HEK293 (cell line): Measurements from ENCODE around the gene TBC1D8.

Experiments used
- CTCF ChIA-PET: fragments of 350-600 bp; formaldehyde crosslinking; extraction: SDS; loops from one replicate; lab custom pipeline; 2021; ENCODE audit warnings: antibody characterized with exemption; lab: Yijun Ruan, JAX
- POLR2A ChIA-PET: fragments of 300-600 bp; formaldehyde crosslinking; extraction: SDS; loops from one replicate; lab custom pipeline; 2020; ENCODE audit warnings: antibody characterized with exemption, inconsistent platforms; lab: Yijun Ruan, JAX
- H3K27ac ChIP-seq: fragments of 200-500 bp; sonication (Bioruptor generic); 2 replicates; pipeline ENCODE4 v1.5.1; 2014; ENCODE audit warnings: low read depth, low read length, control low read depth, inconsistent platforms; ENCODE audit errors: extremely low read depth
- H3K36me3 ChIP-seq, 2 experiments: fragments of 200-500 bp in 1 of 2; sonication (Bioruptor generic) in 1 of 2; 1 replicate in 1 of 2; 2 replicates in 1 of 2; pipeline ENCODE4 v1.5.1; 2014 to 2017; ENCODE audit warnings: inconsistent platforms in 2 of 2, low read length in 2 of 2; ENCODE audit not compliant: control insufficient read depth in 2 of 2, insufficient read depth in 1 of 2
- H3K4me1 ChIP-seq: fragments of 200-500 bp; sonication (Bioruptor generic); 2 replicates; pipeline ENCODE4 v1.5.1; 2014; ENCODE audit warnings: mild to moderate bottlenecking, low read length, inconsistent platforms; ENCODE audit not compliant: control insufficient read depth, insufficient read depth
- H3K4me3 ChIP-seq: 2 replicates; pipeline ENCODE4 v1.5.1; 2011; ENCODE audit warnings: low read depth, mild to moderate bottlenecking, control low read depth, low read length, moderate library complexity
- H3K9me3 ChIP-seq: fragments of 200-500 bp; sonication (Bioruptor generic); 2 replicates; pipeline ENCODE4 v1.5.1; 2014; ENCODE audit warnings: low read depth, low read length, inconsistent platforms; ENCODE audit not compliant: control insufficient read depth, insufficient read depth
- PRDM2 ChIP-seq: fragments of 450-650 bp; formaldehyde crosslinking; IDR thresholded peaks from 2 replicates; pipeline ENCODE4 v1.5.1; 2016; ENCODE audit warnings: missing biosample characterization, missing genetic modification characterization, borderline replicate concordance
- SCRT1 ChIP-seq: fragments of 450-650 bp; formaldehyde crosslinking; IDR thresholded peaks from 2 replicates; pipeline ENCODE4 v1.5.1; 2016; ENCODE audit warnings: missing biosample characterization, missing genetic modification characterization, borderline replicate concordance
- TRIM28 ChIP-seq: IDR thresholded peaks from 2 replicates; pipeline ENCODE4 v1.6.1; 2011; ENCODE audit warnings: low read length, control low read depth, borderline replicate concordance
- TSHZ1 ChIP-seq: fragments of 450-650 bp; formaldehyde crosslinking; IDR thresholded peaks from 2 replicates; pipeline ENCODE4 v1.5.1; 2016; ENCODE audit warnings: missing biosample characterization, missing genetic modification characterization, borderline replicate concordance
- ZBTB10 ChIP-seq: fragments of 450-650 bp; formaldehyde crosslinking; IDR thresholded peaks from 2 replicates; pipeline ENCODE4 v1.5.1; 2016; ENCODE audit warnings: missing biosample characterization, missing genetic modification characterization
- ZFP41 ChIP-seq: fragments of 450-650 bp; formaldehyde crosslinking; IDR thresholded peaks from 2 replicates; pipeline ENCODE4 v1.5.1; 2016; ENCODE audit warnings: missing biosample characterization, missing genetic modification characterization, borderline replicate concordance
- ZFP69B ChIP-seq: fragments of 450-650 bp; formaldehyde crosslinking; IDR thresholded peaks from 2 replicates; pipeline ENCODE4 v1.5.1; 2016; ENCODE audit warnings: missing biosample characterization, missing genetic modification characterization
- ZNF10 ChIP-seq: fragments of 450-650 bp; formaldehyde crosslinking; IDR thresholded peaks from 2 replicates; pipeline ENCODE4 v1.5.1; 2017; ENCODE audit warnings: missing biosample characterization, missing genetic modification characterization
- ZNF239 ChIP-seq: fragments of 450-650 bp; formaldehyde crosslinking; IDR thresholded peaks from 2 replicates; pipeline ENCODE4 v1.5.1; 2016; ENCODE audit warnings: missing biosample characterization, missing genetic modification characterization
- ZNF280C ChIP-seq: fragments of 450-650 bp; formaldehyde crosslinking; IDR thresholded peaks from 2 replicates; pipeline ENCODE4 v1.5.1; 2016; ENCODE audit warnings: missing biosample characterization, missing genetic modification characterization
- ZNF518A ChIP-seq: fragments of 450-650 bp; formaldehyde crosslinking; conservative IDR thresholded peaks from 2 replicates; pipeline ENCODE4 v1.5.1; 2016; ENCODE audit warnings: low read depth, missing biosample characterization, missing genetic modification characterization
- ZNF548 ChIP-seq: fragments of 450-650 bp; formaldehyde crosslinking; IDR thresholded peaks from 2 replicates; pipeline ENCODE4 v1.5.1; 2016; ENCODE audit warnings: missing biosample characterization, missing genetic modification characterization
- ZNF561 ChIP-seq: fragments of 450-650 bp; IDR thresholded peaks from 2 replicates; pipeline ENCODE4 v1.5.1; 2018; ENCODE audit warnings: missing biosample characterization, missing genetic modification characterization, borderline replicate concordance
- ZNF629 ChIP-seq: fragments of 450-650 bp; formaldehyde crosslinking; IDR thresholded peaks from 2 replicates; pipeline ENCODE4 v1.5.1; 2017; ENCODE audit warnings: missing biosample characterization, missing genetic modification characterization
- ZNF792 ChIP-seq: fragments of 450-650 bp; formaldehyde crosslinking; IDR thresholded peaks from 2 replicates; pipeline ENCODE4 v1.5.1; 2016; ENCODE audit warnings: missing biosample characterization, missing genetic modification characterization

TBC1D8 gene

GRCh38 chr2:101023327-101024107, 127.7 kb downstream of the TBC1D8 start (continued):
- TF ChIP-seq ZFP69B (tag by site-specific recombination) = no peak
- no peak for TF ChIP-seq TSHZ1 (tag by site-specific recombination)
- TF ChIP-seq ZNF280C = no peak
- no peak for TF ChIP-seq PRDM2 (tag by site-specific recombination)
- no peak for TF ChIP-seq ZNF10 (tag by site-specific recombination)
- TF ChIP-seq ZNF548 (tag by site-specific recombination) = no peak
- TF ChIP-seq ZNF792 (tag by site-specific recombination) = no peak
- no peak for TF ChIP-seq ZNF629 (tag by site-specific recombination)
- TF ChIP-seq ZNF561 (tag by site-specific recombination) = no peak
- no peak for TF ChIP-seq SCRT1 (tag by site-specific recombination)

GRCh38 chr2:101022221-101022620, 129.0 kb downstream of the TBC1D8 start:
- H3K27ac ChIP-seq = no peak overlapping the region
- no peaks in the 10 kb centered on the region for H3K4me1 ChIP-seq
- peaks cover 14 to 56% of the 10 kb centered on the region in 2 experiments for H3K36me3 ChIP-seq
- ChIA-PET CTCF (interaction anchor here (0.6 to 1.9 kb wide), 6 partner anchors 9 to 415 kb away, joined by 3 to 4 read pairs (median 4); no protein-coding TSS in a partner anchor), POLR2A (no interaction called here)
- H3K4me3 ChIP-seq = no peak overlapping the region
- H3K9me3 ChIP-seq = no peaks in the 10 kb centered on the region
- no peak for TF ChIP-seq TRIM28
- no peak for TF ChIP-seq ZNF239
- TF ChIP-seq ZNF518A = no peak
- TF ChIP-seq ZBTB10 (tag by site-specific recombination) = no peak
- TF ChIP-seq ZFP41 (tag by site-specific recombination) = no peak
